Effector memory CD8-positive, alpha-beta T cell (primary cell): Measurements from ENCODE around the gene DNAJA3.
"Not testable (repeated sequence)": the region's sequence is repeated elsewhere in the genome, so short reads cannot be mapped to it uniquely, and the experiment has no call there.

Source experiments
- ATAC-seq: fragments of 150-1000 bp; cut with Tn5 transposase; replicated peaks from 2 replicates; pipeline ENCODE4 v1.10.0; 2021; ENCODE audit warnings: mild to moderate bottlenecking, moderate library complexity
- DNase-seq, 3 experiments: peaks; one replicate each; pipeline ENCODE4 v3.0.0; 2021
- H3K27ac Mint-ChIP-seq, 2 donors: one replicate each; pipeline ENCODE4 v1.8.0; 2022; ENCODE audit warnings: mild to moderate bottlenecking in 2 of 2, mixed read lengths in 2 of 2, moderate library complexity in 2 of 2
- H3K27me3 Mint-ChIP-seq, 2 donors: one replicate each; pipeline ENCODE4 v1.8.0; 2022; ENCODE audit warnings: mixed read lengths in 2 of 2
- H3K36me3 Mint-ChIP-seq: one replicate; pipeline ENCODE4 v1.8.0; 2022; ENCODE audit warnings: mild to moderate bottlenecking, moderate library complexity, mixed read lengths; ENCODE audit not compliant: insufficient read depth
- H3K4me1 Mint-ChIP-seq, 2 donors: one replicate each; pipeline ENCODE4 v1.8.0; 2022; ENCODE audit warnings: low read depth in 2 of 2, mixed read lengths in 2 of 2
- H3K4me3 Mint-ChIP-seq, 2 donors: one replicate each; pipeline ENCODE4 v1.8.0; 2022; ENCODE audit warnings: mild to moderate bottlenecking in 2 of 2, mixed read lengths in 2 of 2, moderate library complexity in 2 of 2
- H3K9me3 Mint-ChIP-seq, 2 donors: one replicate each; pipeline ENCODE4 v1.8.0; 2022; ENCODE audit warnings: mixed read lengths in 2 of 2

The DNAJA3 gene

DNA sequence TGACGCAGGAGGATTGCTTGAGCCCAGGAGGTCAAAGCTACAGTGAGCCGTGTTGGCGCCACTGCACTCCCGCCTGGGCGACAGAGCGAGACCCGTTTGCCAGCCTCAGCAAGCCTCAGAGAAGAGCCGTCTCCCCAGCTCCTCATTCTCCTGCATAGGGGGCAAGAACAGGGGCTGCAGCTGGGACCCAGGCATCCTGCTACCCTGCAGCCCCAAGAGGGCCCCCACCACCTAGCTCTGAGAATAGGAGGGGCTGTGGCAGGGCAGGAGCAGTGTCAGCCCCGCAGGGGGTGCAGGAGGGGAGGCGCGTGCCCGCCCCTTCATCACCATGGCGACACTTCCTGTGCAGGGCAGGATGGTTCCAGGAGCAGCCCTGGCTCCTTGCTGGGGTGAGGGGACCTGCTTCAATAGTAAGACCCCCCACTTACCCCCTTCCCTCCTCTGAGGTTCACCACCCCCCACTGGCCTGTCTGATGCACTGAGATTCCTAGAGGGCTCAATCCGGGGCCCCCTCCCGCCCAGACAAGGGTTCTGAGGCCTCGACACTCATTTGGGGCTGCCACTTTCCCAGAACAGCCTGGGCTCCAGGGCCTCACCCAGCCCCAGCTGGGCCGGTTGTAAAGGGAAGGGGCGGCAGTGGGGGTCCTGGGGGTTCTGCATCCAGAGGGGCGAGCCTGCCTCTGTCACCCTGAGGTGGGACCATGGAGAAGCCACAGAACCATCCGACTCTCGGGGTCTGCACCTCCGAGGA is 33.9 kb upstream of the DNAJA3 start:
- peaks cover 98% of the 10 kb centered on the region for H3K36me3 Mint-ChIP-seq
- H3K27me3 Mint-ChIP-seq = no peaks in the 10 kb centered on the region
- H3K4me3 Mint-ChIP-seq = no peak overlapping the region
- H3K27ac Mint-ChIP-seq = peak overlapping the region; percentile 22 to 92
- ATAC-seq (peak; percentile 23), DNase-seq (no peak)
- H3K4me1 Mint-ChIP-seq = peaks cover 7 to 14% of the 10 kb centered on the region in 2 donors
- no peaks in the 10 kb centered on the region for H3K9me3 Mint-ChIP-seq

DNA sequence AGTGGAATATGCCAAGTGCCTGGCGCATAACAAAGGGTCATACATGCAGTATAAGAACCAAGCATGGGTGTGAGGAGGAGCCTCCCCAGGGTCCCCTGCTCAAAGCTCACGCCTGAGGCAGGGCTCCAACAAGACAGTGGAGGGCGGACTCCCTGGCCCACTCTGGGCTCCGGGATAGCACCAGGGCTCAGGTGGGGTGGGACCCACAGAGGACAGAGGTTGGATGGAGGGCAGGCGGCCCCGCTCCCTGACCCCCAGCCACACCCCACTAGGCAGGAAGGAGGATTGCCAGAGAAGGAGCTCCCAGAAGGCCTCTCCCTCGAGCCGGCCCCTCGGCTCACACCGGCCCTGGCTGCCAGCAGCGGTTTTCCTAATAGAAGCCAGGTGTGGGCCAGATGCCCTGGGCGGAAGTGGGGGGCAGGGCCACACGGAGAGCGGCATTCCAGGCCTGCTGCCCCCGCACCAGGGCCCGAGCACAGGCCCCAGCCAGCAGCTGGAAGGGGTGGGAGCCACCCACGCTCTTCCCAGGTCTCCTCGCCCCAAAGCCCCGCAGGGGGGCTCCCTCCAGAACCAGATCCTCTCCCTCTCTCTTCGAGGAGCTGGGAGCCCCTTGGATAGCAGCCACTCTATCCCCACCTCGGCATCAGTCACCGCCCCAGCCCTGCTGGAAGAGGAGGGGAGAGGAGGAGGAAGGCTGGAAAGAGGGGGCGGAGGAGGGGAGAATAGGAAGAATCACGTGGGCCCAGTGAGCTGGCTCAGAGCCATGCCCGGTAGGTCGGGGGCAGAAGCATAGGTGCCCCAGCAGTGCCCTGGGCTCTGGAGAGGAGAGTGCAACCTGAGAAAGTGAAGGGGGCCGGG is 33.1 kb upstream of the DNAJA3 start:
- Mint-ChIP-seq H3K36me3 (peaks cover 98% of the 10 kb centered on the region), H3K4me1 (peaks cover 7 to 12% of the 10 kb centered on the region in 2 donors), H3K9me3 (no peaks in the 10 kb centered on the region), H3K4me3 (no peak overlapping the region), H3K27me3 (no peaks in the 10 kb centered on the region), H3K27ac (peak overlapping the region in 1 of 2 donors; percentile 92)
- ATAC-seq (no peak), DNase-seq (no peak)

DNA sequence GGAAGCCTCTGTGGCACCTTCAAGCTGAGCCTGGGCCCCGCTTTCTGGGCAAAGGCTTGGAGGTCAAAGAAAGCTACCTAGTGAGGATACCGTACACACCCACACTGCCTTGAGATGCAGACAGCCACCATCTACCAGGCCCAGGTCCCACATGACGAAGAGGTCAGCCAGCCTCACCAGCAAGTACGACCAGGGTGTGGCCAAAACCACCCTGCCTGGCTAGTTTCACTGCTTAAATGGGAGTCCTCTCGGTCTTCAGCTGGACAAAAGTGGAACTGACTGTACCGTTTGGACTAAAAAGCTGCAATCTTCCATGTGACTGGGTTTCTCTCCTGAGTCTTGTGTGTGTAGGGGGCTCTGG is 32.4 kb upstream of the DNAJA3 start:
- H3K36me3 Mint-ChIP-seq = peaks cover 98% of the 10 kb centered on the region
- DNase-seq = no peak
- ATAC-seq = no peak
- H3K9me3 Mint-ChIP-seq = no peaks in the 10 kb centered on the region
- peaks cover 7 to 12% of the 10 kb centered on the region in 2 donors for H3K4me1 Mint-ChIP-seq
- no peak overlapping the region for H3K4me3 Mint-ChIP-seq
- H3K27ac Mint-ChIP-seq = peak overlapping the region in 1 of 2 donors; percentile 92
- no peaks in the 10 kb centered on the region for H3K27me3 Mint-ChIP-seq

DNA sequence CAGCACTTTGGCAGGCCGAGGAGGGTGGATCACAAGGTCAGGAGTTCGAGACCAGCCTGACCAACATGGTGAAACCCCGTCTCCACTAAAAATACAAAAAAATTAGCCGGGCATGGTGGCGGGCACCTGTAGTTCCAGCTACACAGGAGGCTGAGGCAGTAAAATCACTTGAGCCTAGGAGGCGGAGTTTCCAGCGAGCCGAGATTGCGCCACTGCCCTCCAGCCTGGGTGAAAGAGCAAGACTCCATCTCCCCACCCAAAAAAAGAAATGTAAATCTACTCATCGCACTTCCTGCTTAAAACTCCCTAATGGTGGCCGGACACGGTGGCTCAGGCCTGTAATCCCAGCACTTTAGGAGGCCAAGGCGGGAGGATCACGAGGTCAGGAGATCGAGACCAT is 31.8 kb upstream of the DNAJA3 start:
- not testable (repeated sequence) for H3K9me3 Mint-ChIP-seq, DNase-seq, H3K4me3 Mint-ChIP-seq, ATAC-seq, H3K27me3 Mint-ChIP-seq
- Mint-ChIP-seq H3K27ac (peak overlapping the region in 1 of 2 donors; percentile 92), H3K4me1 (peaks cover 7 to 12% of the 10 kb centered on the region in 2 donors), H3K36me3 (peaks cover 98% of the 10 kb centered on the region)

DNA sequence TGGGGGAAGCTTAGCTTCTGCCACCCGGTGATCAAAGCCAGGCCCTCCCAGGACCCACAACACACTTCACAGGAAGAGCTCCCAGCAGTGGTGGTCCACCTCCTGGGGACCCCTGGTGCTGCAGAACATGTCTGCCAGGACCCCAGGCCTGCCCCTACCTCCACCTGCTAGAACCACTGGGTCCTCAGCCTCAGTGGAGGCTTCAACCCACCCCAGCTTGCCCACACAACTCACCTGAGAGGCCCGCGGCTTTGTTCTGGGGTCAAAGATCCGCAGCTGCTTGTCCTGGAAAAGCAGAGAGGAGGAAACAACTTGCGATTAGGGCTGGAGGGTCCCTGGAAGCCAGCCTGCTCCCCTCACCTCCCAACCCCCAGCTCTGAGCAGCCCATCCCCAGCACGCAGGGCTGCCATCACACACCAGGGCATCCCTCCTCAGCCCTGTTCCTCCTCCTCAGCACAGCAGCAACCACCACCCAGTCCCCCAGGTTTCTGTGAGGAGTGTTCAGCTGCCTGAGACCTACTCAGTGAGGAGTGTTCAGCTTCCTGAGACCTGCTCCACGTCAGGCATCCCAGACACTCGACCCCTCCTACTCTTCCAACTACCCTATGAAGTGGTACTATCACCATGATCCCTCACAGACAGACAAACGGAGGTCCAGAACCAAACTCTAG is 30.5 kb upstream of the DNAJA3 start:
- ATAC-seq (no peak), DNase-seq (no peak)
- H3K9me3 Mint-ChIP-seq = no peaks in the 10 kb centered on the region
- H3K27ac Mint-ChIP-seq = peak overlapping the region in 1 of 2 donors; percentile 92
- peaks cover 12 to 16% of the 10 kb centered on the region in 2 donors for H3K4me1 Mint-ChIP-seq
- H3K36me3 Mint-ChIP-seq = peaks cover 98% of the 10 kb centered on the region
- H3K27me3 Mint-ChIP-seq = no peaks in the 10 kb centered on the region
- peak overlapping the region in 1 of 2 donors; percentile 54 for H3K4me3 Mint-ChIP-seq

DNA sequence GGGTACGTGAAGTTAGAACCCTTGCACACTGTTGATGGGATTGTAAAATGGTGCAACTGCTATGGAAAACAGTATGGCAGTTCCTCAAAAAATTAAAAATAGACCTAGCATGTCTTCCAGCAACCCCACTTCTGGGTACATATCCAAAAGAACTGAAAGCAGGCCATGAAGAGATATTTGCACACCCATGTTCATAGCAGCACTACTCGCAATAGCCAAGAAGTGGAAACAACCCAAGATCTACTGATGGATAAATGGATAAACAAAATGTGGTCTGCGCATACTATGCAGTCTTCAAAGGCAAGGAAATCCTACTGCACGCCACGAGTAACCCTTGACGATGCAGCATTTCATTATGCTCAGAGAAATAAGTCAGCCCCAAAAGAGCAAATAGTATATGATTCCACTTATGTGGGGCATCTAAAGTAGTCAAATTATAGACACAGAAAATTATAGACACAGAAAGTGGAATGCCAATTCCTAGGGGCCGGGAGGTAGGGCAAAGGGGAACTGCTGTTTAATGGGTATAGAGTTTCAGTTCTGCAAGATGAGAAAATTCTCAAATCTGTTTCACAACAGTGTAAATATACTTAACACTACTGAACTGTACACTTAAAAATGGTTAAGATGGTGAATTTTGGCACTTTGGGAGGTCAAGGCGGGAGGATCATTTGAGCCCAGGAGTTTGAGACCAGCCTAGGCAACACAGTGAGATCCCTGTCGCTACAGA is 26.5 kb upstream of the DNAJA3 start:
- Mint-ChIP-seq H3K4me3 (peak overlapping the region in 1 of 2 donors; percentile 21), H3K36me3 (peaks cover 100% of the 10 kb centered on the region)

DNA sequence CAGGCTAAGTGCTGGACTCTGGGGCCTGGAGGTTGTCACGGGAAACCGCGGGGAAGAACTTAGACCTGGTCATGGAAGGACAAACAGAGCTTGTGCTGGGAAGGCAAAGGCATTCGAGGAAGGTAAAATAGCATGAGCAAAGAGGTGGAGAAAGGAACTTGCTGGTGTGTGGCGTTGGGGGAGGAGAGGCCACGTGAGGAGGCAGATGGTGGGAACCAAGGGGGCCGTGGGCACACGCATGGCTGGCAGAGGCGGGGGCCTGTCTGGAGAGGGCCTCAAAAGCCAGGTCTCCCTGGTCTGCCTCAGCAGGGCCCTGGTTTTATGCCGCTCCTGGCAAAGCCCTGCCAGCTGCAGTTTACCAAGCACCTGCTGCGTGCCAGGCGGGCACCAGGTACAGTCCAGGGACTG is 24.6 kb upstream of the DNAJA3 start:
- Mint-ChIP-seq H3K4me1 (peaks cover 23 to 28% of the 10 kb centered on the region in 2 donors), H3K4me3 (peak overlapping the region; percentile 7 to 55), H3K27ac (peak overlapping the region; percentile 55 to 79), H3K27me3 (no peaks in the 10 kb centered on the region), H3K9me3 (no peaks in the 10 kb centered on the region), H3K36me3 (peaks cover 100% of the 10 kb centered on the region)
- no peak for ATAC-seq
- DNase-seq = no peak

More for the DNA sequence above, 26.5 kb upstream of the DNAJA3 start:
- no peaks in the 10 kb centered on the region for H3K9me3 Mint-ChIP-seq
- H3K27me3 Mint-ChIP-seq = no peaks in the 10 kb centered on the region
- H3K4me1 Mint-ChIP-seq = peaks cover 22 to 28% of the 10 kb centered on the region in 2 donors
- DNase-seq (no peak), ATAC-seq (no peak)
- peak overlapping the region in 1 of 2 donors; percentile 82 for H3K27ac Mint-ChIP-seq

DNA sequence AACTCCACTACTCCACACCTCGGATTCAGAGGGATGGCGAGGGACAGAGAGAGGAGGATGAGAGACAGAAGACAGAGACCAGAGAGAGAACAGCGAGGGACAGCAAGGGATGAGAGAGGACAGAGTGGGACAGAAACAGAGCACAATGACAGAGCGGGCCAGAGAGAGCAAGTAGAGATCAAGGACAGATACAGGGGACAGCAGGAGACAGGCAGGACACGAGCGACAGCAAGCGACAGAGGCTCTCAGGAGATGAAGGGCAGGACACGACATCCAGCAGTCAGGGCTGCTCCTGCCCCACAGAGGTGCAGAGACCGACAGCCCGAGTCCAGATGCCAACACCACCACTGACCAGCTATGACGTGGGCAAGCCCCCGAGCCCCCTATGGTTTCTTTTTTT is 24.2 kb upstream of the DNAJA3 start:
- ATAC-seq (no peak), DNase-seq (no peak)
- Mint-ChIP-seq H3K4me3 (peak overlapping the region; percentile 7 to 55), H3K27me3 (no peaks in the 10 kb centered on the region), H3K4me1 (peaks cover 23 to 28% of the 10 kb centered on the region in 2 donors), H3K36me3 (peaks cover 100% of the 10 kb centered on the region), H3K9me3 (no peaks in the 10 kb centered on the region), H3K27ac (peak overlapping the region; percentile 55 to 79)

DNA sequence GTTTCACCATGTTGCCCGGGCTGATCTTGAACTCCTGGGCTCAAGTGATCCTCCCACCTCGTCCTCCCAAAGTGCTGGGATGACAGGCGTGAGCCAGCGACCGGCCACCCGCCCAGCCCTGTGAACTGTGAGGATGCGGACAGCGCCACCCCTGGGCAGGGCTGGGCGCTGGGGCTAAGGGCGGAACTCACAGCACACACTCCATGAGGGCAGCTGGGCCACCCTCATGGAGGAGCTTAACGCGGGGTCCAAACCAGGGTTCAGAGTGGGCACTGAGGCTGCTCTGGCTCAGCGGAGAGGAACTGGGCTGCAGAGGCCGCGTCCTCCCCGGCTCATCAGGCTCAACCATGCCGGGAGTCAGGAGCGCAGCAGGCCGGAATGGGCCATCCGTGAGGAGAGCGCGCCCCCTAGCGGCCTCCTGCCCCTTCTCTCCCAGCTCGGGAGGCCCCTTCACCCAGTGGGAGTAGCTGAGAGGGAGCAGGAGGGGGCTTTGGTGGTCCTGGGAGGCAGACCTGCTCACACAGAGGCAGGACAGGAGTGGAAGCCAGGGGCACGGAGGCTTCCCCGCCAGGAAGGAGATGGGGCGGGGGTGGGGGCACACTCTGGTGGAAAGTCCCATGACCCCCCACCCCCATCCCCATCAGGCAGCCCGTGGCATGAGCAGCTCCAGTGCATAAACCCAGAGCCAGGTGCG is 23.1 kb upstream of the DNAJA3 start:
- Mint-ChIP-seq H3K27ac (peak overlapping the region; percentile 31 to 79), H3K36me3 (peaks cover 100% of the 10 kb centered on the region), H3K27me3 (no peaks in the 10 kb centered on the region), H3K9me3 (no peaks in the 10 kb centered on the region), H3K4me1 (peaks cover 23 to 28% of the 10 kb centered on the region in 2 donors), H3K4me3 (peak overlapping the region in 1 of 2 donors; percentile 7)
- peak; percentile 45 for ATAC-seq
- DNase-seq = peak; percentile 57 to 60 (median 58)

DNA sequence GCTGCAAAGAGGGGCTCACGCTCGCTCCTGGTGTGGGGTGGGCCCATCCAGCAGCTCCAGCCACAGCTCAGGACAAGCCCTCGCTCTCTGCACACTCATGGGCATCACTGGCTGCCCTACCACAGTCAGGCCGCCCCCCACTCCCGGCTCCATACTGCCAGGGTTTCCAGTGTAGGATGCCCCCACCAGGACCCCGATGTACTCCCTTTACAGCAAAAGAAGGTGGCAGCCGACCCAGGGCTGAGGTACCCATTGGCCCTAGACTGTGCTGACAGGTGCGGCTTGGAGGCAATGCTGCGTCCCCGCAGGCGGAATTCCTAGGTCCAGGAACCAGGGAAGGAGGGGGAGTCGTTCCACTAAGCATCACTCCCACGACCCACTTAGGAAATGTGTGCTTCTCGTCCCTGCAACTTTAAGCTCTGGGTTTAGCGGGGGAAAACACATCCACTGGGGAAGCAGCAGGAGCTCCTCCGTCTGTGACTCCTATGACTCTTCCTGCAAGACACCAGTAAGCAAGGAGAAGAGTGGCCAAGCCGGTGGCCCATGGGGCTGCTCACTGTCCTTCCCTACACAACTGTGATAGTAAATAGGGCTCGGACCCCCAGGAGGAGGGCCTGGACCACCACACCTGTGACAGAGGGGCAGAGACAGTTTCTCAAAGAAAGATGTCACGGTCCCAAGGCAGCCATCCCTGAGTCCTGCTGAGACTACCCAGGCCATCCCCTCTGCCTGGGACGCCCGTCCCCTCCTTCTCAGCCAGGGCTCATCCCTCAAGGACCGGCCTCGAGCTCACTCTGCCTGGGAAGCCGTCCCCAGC is 22.3 kb upstream of the DNAJA3 start:
- DNase-seq = no peak

DNA sequence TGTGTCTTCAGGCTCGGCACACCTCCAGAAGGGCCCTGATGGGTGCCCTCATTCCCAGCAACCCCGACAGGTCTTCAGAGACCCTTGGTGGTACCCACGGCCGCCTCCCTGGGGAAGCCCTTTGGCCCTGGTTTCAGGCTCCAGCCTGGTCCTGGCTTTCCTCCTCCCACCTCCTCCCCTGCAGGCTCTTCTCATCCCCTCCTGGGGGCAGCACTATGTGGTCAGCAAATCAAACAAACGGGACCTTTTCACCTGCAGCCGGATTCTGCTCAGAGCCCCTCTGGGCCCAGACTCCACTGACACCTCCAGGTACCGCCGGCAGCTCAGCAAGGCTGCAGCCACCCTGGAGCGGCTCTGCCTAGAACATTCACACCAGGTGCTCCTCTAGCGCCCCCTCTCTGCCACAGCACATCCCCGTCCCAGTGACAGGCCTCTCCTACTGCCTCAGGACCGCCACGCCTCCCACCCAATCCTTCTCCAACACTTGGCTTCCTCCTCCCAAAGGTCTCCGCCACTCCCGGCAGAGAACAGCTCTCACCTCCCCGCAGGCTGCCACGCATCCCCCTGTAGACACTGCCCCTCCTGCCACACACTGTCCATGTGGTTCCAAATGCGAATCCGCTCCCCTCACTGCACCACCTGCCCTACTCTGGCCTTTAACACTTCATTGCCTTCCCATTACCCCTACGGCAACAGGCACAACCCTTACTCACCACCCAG is 21.3 kb upstream of the DNAJA3 start:
- DNase-seq (peak in 1 of 3 experiments; percentile 41), ATAC-seq (peak; percentile 36)
- peak overlapping the region; percentile 79 to 92 for H3K27ac Mint-ChIP-seq

More for the DNA sequence above, 22.3 kb upstream of the DNAJA3 start:
- Mint-ChIP-seq H3K36me3 (peaks cover 100% of the 10 kb centered on the region), H3K27ac (peak overlapping the region; percentile 62 to 79), H3K4me1 (peaks cover 23 to 28% of the 10 kb centered on the region in 2 donors), H3K27me3 (no peaks in the 10 kb centered on the region), H3K4me3 (peak overlapping the region in 1 of 2 donors; percentile 48), H3K9me3 (no peaks in the 10 kb centered on the region)
- peak; percentile 10 for ATAC-seq

More for the DNA sequence above, 21.3 kb upstream of the DNAJA3 start:
- Mint-ChIP-seq H3K36me3 (peaks cover 100% of the 10 kb centered on the region), H3K4me1 (peaks cover 25 to 28% of the 10 kb centered on the region in 2 donors), H3K27me3 (no peaks in the 10 kb centered on the region), H3K9me3 (no peaks in the 10 kb centered on the region), H3K4me3 (peak overlapping the region; percentile 48 to 50)
